Skin of body (tissue), 2 donors: ENCODE results near the gene TMEM25. TPM values are rescaled to one million over a fixed set of nuclear protein-coding genes. Genes with fewer than 3 reads are reported as not detected.
"Not testable (repeated sequence)": the region's sequence is repeated elsewhere in the genome, so short reads cannot be mapped to it uniquely, and the experiment has no call there.

Experiments used
- DNase-seq: peaks from one replicate; lab custom pipeline; 2025; lab: John Stamatoyannopoulos, UW
- total RNA-seq: library from RNA; depleted of rRNA; stranded (reverse); fragments of >200 nt; gene quantifications from one replicate; pipeline ENCODE4 v1.2.3, GENCODE V29; 2014

TMEM25 gene
- 8.1 TPM for total RNA-seq

GRCh38 chr11:118530683-118531596 is at the start of gene TMEM25:
TSS of gene TMEM25 (plus strand) at chr11:118531192. CDS start at chr11:118531802, 610 bp downstream.
- no peak for DNase-seq

- not testable (repeated sequence) for DNase-seq
These were observed 49.8 kb upstream of the TMEM25 start for GRCh38 chr11:118481238-118481637.

- no peak for DNase-seq
These were observed 46.6 kb upstream of the TMEM25 start for GRCh38 chr11:118484405-118484804.

GRCh38 chr11:118485273-118485672 is 45.7 kb upstream of the TMEM25 start:
- DNase-seq = no peak

- DNase-seq = peak; percentile 73
These were observed 42.4 kb upstream of the TMEM25 start for GRCh38 chr11:118488480-118489109.

- no peak for DNase-seq
These were observed 40.0 kb upstream of the TMEM25 start for GRCh38 chr11:118491041-118491440.

- DNase-seq = no peak
These were observed 33.2 kb upstream of the TMEM25 start for GRCh38 chr11:118497831-118498230.

GRCh38 chr11:118503216-118503615 is 27.8 kb upstream of the TMEM25 start:
- DNase-seq = no peak

GRCh38 chr11:118511601-118512000 is 19.4 kb upstream of the TMEM25 start:
- no peak for DNase-seq

GRCh38 chr11:118514103-118514502 is 16.9 kb upstream of the TMEM25 start:
- DNase-seq = no peak

- DNase-seq = no peak
These were observed 11.4 kb upstream of the TMEM25 start for GRCh38 chr11:118519549-118519948.

- no peak for DNase-seq
These were observed 9.1 kb upstream of the TMEM25 start for GRCh38 chr11:118521892-118522311.

- no peak for DNase-seq
These were observed 8.4 kb upstream of the TMEM25 start for GRCh38 chr11:118522571-118523072.

GRCh38 chr11:118524356-118524755 is 6.6 kb upstream of the TMEM25 start:
- no peak for DNase-seq

- no peak for DNase-seq
These were observed 6.1 kb upstream of the TMEM25 start for GRCh38 chr11:118524757-118525470.

- no peak for DNase-seq
These were observed 4.3 kb upstream of the TMEM25 start for GRCh38 chr11:118526688-118527087.

- no peak for DNase-seq
These were observed 3.9 kb upstream of the TMEM25 start, which contains the start of gene TTC36 for GRCh38 chr11:118527109-118527508. TSS of gene TTC36 (plus strand) at chr11:118527474. CDS start at chr11:118527495, 21 bp downstream.

GRCh38 chr11:118528511-118528910 is 2.5 kb upstream of the TMEM25 start:
- DNase-seq = no peak

- no peak for DNase-seq
These were observed 1.3 kb upstream of the TMEM25 start for GRCh38 chr11:118529584-118530175.

- DNase-seq = no peak
These were observed 761 bp upstream of the TMEM25 start for GRCh38 chr11:118530180-118530682.

- no peak for DNase-seq
These were observed 649 bp downstream of the TMEM25 start for GRCh38 chr11:118531597-118532084.
